8988T (cell line): ENCODE results near the gene KRTAP12-4.
"Not testable (repeated sequence)": the region's sequence is repeated elsewhere in the genome, so short reads cannot be mapped to it uniquely, and the experiment has no call there.

Experiments
- DNase-seq: peaks from one replicate; pipeline ENCODE4 v3.0.0; 2011

The KRTAP12-4 gene

DNA sequence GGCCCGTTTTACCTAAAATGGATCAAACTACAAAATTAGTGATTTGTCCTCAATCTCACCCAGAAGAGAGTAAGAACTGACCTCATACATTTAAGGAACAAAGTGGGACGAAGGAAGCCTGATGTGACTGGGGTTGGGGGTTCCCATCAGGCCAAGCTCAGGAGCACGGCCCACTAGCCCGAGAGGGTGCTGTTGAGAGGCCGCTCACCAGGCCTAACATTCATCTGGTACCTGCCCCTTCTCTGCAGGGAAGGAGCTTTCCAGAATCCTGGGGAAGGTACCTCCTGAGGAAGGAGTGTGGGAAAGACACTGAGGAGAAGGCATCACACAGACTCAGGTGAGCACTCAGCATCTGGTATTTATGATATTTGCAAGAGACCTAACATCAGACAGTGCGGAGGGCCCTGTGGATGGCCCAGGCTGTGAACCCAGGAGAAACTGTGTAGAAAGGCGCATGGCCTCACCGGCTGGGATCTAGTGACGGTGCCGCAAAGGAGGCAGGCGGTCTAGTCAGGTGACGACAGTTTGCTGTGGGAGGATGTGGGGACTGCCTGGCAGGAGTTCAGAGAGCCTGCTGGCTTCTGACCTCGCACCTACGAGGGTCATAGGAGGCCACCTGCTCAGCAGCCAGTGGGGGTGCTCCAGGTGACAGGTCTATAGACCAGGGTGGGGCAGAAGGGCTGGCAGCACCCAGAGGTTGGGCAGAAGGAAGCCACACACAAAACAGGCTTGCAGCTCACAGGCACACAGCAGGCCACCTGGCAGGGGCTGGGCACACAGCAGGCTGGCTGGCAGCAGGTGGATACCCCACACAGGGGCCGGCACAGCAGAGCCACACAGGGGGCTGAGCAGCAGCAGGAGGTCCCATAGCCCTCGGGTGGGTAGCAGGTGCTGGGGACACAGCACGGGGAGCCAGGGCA, 543 bp downstream of the KRTAP12-4 start:
- DNase-seq, result no peak

DNA sequence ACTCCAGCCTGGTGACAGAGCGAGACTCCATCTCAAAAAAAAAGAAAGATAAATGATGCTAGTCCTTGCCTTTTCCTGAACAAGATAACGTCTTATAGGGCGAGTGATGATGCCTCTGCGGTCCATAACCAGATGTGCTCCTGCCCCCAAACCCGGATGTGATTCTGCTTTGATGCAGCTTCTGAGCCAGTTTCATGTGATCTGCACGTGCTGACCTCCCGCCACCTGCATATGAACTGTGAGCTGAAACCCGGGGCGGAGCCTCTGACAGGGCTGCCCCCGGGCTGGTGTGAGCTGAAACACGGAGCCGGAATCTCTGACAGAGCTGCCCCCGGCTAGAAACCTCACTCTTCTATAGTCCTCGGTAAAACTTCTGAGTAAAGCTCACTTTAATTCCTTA, 1.3 kb downstream of the KRTAP12-4 start:
- DNase-seq, result no peak

DNA sequence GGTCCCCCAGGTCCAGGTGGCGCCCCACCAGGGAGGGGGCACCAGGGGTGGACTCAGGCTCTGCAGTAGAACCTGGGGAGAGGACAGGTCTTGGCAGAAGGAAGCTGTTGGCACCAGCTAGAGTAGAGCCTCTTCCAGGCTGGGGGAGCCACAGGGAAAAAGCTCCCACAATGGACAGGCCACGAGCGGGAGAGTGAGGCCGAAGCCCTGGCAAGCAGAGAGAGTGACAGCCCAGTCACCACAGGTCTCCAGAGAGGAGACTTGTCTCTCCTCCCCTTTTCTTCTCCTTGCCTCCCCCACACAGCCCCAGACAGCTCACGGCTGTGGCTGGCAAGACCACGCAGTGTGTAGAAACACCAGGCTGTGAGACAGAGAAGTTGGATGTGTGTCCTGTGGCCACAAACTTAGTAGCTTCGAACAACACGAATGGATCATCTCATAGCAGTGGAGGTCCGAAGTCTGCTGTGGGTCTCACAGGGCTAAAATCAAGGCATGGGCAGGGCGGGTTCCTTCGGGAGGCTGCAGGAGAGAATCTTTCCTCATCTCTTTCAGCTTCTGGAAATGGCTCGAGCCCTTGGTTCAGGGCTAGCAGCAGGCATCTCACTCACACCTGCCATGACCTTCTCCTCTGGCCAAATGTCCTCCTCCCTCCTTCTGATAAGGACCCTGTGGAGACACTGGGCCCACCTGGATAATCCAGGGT, 3.3 kb downstream of the KRTAP12-4 start:
- no peak for DNase-seq

DNA sequence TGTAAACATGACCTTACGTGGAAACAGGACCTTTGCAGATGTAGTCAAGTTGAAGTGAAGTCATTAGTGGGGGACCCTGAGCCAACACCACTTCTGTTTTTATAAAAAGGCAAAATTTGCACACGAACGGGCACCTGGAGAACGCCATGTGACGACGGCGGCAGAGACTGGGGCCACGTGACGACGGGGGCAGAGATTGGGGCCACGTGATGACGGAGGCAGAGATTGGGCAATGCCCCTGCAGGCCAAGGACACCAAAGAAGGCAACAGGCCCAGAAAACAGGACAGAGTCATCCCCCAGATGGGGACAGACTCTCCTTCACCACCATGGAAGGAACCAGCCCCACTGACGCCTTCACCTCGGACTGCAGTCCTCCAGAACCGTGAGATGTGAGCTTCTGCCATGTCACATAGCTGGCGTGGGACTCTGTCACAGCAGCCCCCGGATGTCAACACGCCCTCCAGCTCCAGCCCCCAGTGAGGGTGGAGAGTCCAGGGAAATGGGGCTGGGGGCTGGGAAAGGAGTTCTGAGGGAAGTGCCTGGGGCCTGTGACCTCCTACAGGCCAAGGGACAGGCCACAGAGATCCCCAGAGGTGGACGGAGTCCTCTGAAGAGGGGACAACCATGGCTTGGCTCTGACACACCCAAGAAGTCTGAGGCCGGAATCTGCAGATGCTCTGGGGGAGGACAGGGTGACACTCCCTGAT, 4.0 kb downstream of the KRTAP12-4 start:
- DNase-seq, result no peak

DNA sequence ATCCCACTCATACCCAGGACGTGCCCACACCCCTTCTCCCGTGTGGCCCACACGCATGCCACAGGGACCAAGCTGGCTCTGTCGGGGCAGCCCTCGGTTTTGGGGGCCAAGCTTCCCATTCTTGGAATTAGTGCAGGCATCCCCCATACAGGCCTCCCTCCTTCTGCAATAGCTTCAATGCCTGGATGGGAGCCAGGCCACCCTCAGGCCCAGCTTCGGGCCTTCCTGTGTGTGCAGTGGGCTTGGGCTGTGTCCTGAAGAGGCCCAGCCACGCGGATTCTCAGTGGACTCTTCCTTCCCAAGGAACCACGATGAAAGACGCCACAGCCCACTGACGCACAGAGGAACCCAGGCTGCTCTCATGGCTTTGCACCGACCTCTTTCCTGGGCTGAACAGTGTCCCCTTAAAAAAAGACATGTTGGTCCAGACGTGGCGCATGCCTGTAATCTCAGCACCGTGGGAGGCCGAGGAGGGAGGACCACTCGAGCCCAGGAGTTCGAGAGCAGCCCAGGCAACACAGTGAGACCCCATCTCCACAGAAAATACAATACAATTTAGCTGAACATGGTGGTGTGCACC, 4.8 kb downstream of the KRTAP12-4 start:
- no peak for DNase-seq

DNA sequence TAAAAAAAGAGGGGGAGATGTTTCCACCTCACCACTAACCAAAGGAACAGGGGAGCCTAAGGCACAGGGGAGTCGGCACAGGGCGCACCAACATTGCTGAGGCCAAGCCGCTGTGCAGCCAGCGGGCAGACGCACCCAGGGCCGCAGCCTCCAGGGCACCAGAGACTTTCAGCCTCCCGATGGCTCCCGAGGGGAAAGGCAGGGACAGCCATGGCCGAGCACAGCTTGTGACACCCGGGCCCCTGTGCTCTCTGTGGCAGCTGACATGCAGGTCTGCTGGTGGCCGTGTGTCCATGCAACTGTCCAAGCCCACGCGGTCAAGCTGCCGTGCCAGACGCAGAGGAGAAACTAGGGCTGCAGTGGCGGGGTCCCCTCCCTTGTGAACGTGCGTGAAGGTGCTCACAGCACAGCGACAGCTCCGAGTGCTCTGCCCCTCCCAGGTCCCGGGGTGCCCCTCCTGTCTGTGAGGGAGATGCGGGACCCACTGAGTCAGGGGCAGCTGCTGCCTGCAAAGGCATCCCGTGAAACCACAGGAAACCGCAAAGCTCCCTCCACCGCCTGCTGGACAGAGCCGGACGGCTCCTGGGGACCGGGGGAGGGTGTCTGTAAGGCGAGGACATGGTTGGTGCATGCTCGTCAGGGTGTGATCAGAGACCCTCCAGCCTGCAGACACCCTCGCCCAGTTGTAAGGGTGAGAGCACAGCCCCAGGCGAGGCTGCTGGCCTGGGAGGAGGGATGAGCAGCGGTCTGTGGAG, 5.7 kb downstream of the KRTAP12-4 start:
- no peak for DNase-seq

DNA sequence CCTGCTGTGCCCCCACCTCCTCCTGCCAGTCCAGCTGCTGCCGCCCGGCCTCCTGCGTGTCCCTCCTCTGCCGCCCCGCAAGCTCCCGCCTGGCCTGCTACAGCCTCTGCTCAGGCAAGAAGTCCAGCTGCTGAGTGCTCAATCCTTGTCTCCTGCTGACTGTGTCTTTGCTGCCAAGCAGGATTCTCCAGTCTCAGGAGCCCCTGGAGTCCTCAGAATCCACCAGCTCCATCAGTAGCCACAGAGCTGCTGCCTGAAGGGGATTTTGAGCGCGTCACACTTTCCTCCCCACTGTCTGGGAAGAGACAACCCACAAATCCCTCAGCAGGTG, 7.3 kb downstream of the KRTAP12-4 start:
- DNase-seq, result no peak

DNA sequence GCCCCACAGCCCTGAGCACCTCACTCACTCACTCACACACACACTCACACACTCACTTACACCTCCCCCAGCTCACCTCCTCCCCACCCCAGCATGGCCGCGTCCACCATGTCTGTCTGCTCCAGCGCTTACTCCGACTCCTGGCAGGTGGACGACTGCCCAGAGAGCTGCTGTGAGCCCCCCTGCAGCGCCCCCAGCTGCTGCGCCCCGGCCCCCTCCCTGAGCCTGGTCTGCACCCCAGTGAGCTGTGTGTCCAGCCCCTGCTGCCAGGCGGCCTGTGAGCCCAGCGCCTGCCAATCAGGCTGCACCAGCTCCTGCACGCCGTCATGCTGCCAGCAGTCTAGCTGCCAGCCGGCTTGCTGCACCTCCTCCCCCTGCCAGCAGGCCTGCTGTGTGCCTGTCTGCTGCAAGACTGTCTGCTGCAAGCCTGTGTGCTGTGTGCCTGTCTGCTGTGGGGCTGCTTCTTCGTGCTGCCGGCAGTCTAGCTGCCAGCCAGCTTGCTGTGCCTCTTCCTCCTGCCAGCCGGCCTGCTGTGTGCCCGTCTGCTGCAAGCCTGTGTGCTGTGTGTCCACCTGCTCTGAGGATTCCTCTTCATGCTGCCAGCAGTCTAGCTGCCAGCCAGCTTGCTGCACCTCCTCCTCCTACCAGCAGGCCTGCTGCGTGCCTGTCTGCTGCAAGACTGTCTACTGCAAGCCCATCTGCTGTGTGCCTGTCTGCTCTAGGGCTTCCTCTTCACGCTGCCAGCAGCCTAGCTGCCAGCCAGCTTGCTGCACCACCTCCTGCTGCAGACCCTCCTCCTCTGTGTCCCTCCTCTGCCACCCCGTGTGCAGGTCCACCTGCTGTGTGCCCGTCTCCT, 7.9 kb downstream of the KRTAP12-4 start, which contains the start of gene KRTAP10-11:
Gene KRTAP10-11, plus strand, starts transcription at position 49 of the 856 bp plus-strand sequence. Its CDS starts 45 bp downstream, at position 94.
- DNase-seq, result not testable (repeated sequence)

DNA sequence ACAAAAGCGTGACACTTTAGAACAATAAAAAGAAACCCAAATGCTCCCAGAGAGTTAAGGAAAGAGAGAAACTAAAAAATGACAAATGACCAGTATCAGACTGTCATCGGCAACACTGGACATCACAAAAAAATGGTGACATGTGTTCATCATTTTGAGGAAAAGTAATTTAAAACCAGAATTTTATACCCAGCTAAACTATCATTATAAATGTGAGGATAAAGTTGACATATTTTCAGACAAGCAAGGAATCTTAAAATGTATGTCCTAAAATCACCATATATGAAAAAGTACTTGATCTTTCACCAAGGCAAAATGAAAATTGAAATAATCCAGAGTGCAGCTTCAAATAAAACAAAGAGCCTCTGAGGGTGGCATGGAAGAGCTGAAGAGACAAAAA, 9.6 kb downstream of the KRTAP12-4 start:
- DNase-seq, result no peak

DNA sequence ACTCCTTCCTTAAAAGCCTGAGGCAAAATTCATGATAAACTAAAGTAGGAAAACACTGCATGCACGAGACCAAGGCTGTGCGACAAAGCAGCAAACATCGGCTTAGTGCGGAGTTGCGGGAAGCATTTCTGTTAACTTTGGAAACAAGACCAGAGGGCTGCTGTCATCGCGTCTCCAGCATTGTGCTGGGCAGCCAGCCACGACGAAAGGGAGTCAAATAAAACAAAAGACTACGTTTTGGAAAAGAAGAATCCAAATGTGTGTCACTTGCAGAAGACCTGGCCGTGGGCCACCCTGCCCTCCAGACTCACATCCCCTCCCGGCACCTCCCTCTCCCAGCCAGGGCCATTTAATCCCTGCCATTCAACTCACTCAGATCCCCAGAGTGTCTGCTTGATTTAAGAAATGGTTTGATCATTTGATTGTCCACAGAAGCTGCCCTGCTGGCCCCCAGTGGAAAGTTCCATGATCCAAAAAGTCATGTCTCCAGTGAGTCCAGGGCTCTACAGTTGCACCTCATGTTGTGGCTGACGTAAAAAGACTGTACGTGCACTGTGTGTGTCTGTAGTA, 10.6 kb downstream of the KRTAP12-4 start:
- DNase-seq, result no peak

DNA sequence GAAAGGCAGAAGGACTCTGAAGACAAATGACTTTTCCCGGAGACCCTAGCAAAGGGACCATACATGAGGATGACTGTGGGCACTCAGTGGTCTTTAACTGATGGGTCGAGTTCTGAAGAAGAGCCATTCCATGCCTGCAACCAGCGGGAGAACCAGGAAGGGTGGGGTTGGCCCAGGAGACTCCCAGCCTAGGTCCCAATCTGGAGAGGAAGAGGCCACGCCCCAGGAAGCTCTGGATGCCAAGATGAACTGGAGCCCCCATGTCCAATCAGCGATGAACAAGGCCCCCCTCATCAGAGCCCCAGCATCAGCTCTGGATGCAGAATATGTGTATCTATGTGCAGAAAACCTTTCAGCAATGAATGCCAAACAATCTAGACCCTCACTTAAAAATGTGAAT, 13.7 kb downstream of the KRTAP12-4 start:
- no peak for DNase-seq

DNA sequence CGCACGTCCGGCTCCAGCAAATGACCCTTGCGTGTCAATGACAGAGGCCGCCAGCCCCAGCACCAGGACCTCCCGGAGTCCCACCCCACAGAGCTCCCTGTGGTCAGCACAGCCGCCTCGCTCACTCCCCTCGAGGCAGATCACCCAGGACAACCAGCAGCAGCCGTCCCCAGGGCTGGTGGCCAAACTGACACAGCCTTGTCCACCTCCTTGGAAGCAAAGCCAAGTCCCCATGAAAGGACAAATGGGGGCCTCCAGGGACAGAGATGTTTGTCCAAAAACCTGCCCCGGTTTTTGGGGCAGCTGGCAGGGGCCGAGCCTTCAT, 15.2 kb downstream of the KRTAP12-4 start:
- no peak for DNase-seq

DNA sequence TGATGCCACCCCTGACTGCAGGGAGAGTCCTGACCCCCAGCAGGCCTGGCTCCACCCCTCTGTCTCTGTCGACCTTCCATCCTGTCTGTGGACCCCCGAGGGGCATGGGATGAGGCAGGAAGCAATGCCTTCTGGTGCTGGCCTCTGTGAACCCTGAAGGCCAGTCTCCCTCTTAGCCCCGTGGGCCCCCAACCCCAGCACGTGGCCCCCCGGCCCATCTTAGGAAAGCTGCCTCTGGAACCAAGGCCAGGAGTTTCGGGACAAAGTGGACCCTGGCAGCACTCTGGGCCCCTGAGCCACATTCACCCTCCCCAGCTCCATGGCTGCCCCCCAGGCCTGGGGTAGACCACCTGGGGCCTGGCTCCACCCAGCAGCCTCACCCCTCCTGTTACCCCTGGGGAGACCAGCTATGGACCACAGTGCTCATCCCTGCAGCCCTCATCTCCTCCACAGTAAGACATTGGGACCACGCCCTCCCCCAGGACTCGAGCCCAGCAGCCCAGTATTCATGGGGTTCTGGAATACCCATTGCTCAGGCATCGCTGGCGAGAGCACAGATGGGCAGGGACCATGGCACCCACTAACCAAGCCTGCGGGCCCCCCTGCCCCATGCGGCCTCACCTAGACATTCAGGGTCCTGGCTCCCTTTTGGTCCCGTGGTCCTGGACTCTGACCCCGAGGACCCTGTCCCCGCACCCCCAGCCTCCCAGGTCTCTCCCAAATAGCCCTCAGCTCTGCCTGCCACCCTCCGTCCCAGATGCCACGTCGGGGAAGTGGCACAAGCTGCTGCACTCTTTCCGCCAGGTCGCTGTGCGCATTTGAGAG, 15.7 kb downstream of the KRTAP12-4 start:
- not testable (repeated sequence) for DNase-seq

DNA sequence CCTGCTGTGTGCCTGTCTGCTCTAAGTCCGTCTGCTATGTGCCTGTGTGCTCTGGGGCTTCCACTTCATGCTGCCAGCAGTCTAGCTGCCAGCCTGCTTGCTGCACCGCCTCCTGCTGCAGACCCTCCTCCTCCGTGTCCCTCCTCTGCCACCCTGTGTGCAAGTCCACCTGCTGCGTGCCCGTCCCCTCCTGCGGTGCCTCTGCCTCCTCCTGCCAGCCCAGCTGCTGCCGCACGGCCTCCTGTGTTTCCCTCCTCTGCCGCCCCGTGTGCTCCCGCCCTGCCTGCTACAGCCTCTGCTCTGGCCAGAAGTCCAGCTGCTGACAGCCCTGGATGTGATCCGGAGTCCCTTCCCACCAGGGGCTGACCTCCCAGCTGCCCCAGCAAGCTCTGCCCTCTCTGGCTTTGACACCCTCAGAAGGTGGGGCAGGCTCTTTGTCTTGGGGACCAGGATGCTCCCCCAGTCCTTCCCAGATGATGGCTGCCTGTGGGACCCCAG, 16.6 kb downstream of the KRTAP12-4 start:
- DNase-seq, result not testable (repeated sequence)

DNA sequence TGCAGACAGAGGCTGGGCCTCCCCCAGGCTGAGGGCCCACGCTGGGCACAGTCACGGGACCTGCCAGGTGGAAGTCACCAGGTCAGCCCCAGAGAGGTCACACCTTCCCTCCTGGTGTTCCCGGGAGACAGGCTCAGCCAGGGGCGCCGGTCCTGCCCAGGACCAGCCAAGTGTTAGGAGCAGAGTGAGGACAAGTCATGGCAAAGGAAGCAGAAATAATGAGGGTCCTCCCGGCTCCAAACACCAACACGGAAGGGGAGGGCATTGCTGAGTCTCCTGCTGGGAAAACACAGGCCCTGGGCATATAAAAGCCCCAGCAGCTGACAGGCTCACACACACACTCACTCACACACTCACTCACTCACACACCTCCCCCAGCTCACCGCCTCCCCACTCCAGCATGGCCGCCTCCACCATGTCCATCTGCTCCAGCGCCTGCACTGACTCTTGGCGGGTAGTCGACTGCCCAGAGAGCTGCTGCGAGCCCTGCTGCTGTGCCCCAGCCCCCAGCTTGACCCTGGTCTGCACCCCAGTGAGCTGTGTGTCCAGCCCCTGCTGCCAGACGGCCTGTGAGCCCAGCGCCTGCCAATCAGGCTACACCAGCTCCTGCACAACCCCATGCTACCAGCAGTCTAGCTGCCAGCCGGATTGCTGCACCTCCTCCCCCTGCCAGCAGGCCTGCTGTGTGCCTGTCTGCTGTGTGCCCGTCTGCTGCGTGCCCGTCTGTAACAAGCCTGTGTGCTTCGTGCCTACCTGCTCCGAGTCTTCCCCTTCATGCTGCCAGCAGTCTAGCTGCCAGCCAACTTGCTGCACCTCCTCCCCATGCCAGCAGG, 17.2 kb downstream of the KRTAP12-4 start, which contains the start of gene KRTAP10-10:
Gene KRTAP10-10, plus strand, starts transcription at position 339 of the 833 bp plus-strand sequence. Its CDS starts 62 bp downstream, at position 401.
- DNase-seq, result no peak

DNA sequence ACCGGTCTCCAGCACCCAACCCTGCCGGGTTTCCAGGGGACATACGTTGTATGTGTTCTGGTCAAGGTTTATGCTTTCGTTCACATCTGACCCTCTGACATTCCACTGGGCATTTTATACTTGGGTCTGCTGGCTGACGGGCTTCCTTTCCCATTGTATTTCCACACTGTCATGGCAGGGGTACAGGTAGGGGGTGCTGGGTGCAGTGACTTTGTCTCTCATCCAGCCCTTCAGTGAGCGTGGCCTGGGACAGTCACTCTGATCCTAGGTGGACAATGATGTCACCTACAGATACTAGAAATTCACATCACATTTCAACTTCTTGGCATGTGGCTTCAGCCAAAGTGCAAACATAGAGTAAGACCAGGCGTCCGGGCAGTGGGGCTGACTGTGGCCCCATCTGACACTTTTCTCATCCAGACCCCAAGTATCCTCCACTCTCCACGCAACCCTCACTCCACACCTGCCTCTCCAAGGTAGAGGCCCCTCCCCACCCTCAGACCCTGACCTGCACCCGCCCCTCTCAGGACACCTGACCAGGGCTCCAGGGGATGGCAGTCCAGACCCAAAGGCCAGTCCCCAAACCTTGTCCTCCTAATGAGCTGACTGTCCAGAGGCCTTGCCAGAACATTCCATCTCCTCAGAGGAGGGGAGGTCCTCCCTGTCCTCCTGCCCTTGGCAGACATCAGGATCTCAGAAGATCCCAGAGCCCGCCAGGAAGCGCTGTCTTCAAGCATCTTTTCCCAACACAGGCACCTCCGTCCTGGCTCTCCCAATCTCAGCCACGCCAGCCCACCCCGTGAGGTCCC, 18.0 kb downstream of the KRTAP12-4 start:
- DNase-seq, result no peak

DNA sequence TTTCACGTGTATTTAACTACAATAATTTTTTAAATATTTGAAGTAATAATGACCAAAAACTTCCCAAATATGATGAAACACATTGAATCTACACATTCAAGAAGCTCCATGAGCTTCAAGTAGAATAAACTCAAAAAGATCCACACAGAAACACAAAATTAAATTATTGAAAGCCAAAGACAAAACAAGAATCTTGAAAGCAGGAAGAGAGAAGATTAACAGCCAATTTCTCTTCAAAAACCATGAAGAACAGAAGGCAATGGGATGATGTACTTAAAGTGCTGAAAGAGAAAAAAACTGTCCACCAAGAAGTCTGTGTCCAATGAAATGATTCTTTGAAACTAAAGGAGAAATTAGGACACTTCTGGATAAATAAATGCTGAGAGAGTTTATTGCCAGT, 22.4 kb downstream of the KRTAP12-4 start:
- DNase-seq, result no peak

DNA sequence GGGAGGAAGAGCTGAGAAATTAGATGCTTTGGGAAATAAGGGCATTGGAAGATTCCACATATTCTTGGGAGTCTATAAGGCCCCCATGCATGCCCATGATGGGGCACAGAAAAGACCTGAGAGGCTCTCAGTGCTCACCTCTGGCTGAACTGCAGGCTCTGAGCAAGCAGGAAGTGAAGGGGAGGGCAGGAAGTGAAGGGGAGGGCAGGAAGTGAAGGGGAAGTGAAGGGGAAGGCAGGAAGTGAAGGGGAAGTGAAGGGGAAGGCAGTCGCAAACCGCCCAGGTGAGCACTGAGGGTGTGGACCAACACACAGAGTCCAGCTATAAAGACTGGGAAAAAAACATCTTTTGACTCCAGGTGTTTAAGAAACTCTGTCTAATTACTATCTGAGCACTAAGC, 24.0 kb downstream of the KRTAP12-4 start:
- no peak for DNase-seq
